HTERT RPE-1 (cell line): Measurements from ENCODE around the gene UBL4B.
"Not testable (repeated sequence)": the region's sequence is repeated elsewhere in the genome, so short reads cannot be mapped to it uniquely, and the experiment has no call there.

Experiments
- in situ Hi-C: fragments of 300-500 bp; cut with MboI; formaldehyde crosslinking; loops from 4 replicates; pipeline ENCODE4 v1.14.3; 2020; ENCODE audit warnings: low sequenced_read_pairs

UBL4B gene, protein sequence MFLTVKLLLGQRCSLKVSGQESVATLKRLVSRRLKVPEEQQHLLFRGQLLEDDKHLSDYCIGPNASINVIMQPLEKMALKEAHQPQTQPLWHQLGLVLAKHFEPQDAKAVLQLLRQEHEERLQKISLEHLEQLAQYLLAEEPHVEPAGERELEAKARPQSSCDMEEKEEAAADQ

DNA sequence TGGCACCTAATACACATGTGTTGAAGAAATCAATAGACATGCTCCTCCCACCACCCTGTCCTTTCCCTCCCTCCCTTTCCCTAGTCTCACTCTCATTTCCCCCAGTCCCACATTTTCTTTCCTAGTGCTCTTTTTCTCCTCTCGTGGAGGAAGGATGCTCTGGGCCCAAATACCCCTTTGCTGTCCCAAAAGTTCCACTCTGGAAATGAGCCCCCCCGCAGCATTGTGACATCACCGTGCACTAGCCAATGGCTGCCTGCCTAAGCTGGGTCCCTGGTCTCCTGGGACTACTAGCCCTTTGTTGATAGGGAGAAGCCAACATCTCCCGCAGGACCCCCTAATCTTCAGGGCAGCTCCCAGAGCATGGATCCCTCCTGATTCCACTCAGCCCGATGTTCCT lies at the start of gene UBL4B:
Gene UBL4B (plus strand): TSS at position 301 of the 400 bp plus-strand sequence. CDS start 92 bp downstream, at position 393.
- in situ Hi-C loops = no loop called here

DNA sequence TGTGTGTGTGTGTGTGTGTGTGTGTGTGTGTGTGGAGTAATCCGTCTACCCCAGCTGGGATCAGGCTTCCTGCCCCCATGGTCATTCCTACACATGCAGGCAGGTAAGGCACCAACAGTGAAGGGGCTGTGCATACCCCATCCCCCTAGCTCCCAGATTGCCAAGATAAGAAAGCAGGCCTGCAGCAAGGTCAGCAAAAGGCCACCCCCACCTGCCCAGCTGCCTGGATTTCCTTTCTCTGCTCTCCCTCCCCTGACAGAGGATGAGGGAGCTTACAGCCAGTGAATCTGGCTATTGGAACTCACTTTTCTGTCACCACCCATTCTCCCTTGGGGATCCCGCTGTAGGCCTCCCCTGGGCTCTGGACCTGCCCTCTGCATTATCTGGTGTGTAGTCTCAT lies 49.6 kb upstream of the UBL4B start:
- in situ Hi-C loops = no loop called here

DNA sequence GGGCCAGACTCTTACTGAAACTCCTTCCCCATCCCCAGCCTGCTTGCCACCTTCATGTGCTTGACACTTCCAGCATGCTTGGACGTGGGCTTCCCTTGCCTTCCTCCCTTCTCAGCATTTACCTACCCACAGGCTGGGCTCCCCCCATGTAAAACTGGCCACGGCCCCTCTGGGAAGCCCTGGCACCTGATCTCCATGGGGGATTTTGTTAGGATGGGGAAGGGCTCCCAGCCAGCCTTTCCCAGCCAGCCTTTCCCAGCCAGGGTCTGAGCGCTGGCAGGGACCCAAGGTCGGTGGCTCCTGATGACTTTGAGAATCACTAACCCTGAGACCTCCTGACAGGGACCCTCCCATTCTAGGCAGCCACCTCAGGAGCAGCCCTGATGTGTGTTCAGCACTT lies 48.5 kb upstream of the UBL4B start:
- in situ Hi-C loops = no loop called here

DNA sequence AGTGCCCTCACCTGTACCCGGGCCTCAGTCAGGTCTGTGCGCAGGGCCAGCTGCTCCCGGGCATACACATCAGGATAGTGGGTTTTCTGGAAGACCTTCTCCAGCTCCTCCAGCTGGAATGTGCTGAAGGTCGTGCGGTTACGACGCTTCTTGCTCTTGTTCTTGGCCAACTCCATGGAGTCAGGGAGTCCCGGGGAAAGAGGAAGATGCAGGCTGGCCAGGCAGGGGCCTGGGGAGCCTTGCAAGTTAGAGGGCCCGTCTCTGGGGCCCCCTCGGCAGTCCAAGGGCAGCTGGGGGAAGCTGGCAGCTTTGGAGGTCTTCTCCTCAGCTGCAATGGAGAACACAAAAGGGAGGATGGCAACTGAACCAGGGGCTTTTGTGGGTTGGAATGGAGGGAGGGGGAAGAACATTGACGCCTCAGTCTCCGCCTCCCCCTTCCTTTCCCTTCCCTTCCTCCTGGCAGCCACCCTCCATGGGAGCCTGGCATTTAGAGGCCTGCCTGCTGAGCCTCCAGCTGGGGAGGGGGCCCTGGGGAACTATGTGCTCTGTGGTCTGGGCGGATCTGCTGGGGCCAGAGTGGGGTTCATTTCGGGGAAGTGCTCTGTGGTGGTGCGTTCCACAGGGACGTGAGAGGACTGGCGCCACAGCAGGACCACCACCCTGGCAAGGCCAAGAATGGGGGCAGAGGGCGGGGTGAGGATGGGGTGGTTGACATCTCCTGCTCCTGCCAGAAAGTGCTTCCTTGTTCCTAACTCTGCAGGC lies 47.5 kb upstream of the UBL4B start:
- in situ Hi-C loops = no loop called here

DNA sequence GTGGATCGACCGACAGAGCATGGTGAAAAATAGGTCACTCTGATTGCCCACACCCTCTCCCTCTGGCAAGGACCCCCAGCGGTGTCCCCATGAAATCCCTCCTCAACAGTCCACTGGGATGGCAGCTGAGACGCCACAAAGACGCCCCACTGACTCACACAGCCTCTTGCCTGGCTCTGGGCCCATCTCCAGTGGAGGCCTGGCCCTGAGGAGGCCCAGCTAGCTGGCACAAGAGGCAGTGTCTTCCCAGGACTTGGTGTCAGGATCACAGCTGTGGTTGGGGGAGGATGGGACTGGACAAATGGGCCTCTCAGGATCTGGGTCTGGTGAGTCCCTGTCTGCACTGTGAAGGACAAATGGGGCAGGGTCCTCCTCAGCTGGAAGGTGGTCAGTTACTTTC lies 46.4 kb upstream of the UBL4B start:
- in situ Hi-C loops = no loop called here

DNA sequence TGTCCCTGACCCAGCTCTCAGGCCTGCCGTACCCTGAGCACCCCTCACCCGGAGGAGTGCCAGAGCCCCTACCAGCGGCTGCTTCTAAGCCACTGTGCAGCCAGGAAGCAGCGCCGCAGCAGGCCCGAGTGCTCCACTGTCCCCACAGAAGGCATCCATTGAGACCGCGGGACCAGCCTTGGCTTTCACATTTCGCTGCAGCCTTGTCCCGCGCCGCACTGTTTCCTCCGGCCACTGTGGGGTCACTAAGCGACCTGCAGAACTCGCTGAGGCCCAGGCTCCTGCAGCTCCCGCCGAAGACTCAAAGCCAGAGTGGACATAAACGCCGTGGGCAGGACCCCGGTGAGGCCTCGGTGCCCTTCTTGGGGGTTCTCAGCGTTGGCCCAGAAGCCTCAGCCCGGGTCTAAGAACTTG lies 44.8 kb upstream of the UBL4B start:
- in situ Hi-C loops = no loop called here

DNA sequence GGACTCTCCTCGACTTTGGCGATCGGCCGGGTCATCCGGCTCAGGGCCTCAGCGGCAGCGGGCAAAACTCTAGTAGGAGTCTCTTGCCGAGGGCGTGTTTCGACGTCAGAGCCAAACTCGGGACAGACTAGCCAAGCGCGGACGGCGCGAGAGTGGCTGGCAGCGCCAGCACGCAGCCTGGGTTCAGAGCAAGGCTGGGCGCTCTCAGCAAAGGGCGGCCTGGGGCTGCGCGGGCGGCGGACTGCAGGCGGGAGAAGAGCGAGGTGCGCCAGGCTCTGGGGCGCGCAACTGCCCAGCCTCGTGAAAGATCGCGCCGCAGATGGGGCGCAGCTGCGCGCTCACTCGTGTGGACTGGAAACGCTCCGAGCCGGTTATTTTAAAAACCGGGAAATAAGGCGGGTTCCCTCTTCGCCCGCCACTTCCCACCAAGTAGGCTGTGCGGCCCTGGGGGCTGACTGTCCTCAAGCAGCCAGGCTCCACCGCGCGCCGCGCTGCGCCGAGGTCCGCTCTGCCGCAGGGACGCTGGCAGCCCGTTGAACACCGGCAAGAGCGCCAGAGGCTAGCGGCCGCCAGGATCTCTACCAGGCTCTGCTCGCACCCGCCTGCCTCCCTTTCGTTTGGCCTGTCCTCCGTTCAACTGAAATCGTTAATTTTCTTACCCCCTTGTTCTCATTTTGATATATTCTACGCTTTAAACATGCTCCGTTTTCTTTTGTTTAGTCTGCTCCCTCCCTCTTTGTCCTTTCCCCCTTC lies 44.2 kb upstream of the UBL4B start:
- in situ Hi-C loops = no loop called here

DNA sequence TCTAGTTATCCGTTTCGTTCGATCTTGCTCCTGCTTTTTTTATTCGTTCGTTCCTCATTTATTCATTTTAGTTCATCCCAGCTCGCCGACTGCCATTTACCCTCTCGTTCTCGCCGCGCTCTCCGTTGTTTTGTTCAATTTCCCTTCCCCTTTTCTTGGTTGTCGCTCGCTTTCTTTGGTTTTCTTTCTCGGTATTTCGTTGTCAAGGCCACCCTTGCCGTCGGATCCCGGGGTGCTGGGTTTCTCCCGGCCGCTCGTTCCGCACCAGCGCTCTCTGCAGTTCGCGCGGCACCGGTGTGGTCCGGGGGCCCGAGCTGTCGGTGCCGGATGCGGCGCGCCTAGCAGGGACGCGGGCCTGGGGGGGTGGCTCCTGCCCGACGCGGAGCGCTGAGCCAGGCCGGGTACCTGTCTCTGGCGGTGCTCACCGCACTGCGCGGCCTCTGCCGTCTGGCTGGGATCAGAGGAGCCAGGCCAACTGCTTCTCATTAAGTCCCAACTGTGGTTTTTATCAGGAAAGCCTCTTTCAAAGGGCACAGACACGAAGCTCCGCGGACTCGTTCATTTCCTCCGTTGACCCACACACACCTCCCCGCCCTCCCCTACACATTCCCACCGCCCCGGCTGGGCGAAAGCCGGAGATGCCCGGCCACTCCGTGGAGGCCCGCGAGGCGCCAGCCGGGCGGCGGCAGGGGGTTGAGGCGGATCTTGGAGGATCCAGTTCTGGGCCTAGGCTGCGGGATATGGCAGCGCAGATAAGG lies 43.4 kb upstream of the UBL4B start:
- in situ Hi-C loops = no loop called here

DNA sequence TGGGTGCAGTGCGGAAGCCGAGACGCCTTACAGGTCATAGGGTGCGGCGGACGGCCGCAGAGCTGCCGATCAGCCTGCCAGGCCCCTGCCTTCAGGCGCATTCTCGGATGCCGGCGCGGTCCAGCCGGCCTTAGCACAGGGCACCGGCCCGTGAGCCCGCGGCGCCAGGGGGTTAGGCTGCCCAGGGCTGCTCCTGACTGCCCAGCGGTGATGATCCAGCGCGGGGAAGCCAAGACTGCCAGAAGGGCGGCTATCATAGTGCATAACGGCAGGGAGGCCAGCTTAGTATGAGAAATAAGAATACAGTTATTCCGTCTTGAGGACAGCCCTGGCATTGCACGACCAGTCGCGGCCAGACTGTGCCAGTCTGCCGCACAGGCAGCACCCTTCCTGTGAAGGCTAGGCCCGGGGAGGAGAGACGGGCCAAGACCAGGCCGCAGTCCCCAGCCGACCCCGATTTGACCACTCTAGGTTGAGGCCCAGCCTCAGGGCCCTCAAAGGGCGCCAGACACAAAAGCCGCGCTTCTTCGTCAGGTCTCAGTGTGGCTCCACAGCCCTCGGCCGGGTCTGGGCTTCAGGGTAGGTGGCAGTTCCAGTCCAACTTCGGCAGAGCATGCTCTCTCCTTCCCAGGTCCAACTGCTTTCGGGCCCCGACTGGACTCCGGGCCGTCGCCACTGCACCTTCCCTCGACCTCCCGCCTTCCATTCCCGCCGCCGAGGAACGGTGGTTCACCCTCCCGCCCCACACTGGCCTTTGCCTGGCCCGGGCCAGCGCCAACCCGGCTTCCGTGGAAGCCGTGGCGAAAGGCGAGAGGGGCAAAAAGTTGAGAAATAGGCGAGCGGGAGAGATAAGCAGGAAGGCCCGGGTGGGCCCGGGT lies 42.6 kb upstream of the UBL4B start:
- in situ Hi-C loops = no loop called here

DNA sequence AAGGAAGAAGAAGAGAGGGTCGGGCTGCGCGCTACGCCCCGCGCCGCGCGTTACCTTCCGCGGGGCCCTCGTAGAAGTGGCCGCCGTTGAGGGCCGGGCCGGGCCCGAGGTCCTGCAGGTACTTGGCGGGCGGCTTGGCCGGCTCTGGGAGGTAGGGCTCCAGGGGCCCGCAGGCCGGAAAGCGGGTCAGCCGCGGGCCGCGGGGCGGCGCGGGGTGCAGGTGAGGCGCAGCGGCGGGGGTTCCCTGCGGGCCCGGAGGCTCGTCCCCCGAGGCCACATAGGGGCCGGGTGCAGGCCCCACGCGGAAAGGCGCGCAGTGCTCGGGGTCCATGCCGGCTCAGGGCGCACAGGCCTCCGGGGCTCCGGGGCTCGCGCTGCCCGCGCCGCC lies 42.0 kb upstream of the UBL4B start:
- in situ Hi-C loops = no loop called here

DNA sequence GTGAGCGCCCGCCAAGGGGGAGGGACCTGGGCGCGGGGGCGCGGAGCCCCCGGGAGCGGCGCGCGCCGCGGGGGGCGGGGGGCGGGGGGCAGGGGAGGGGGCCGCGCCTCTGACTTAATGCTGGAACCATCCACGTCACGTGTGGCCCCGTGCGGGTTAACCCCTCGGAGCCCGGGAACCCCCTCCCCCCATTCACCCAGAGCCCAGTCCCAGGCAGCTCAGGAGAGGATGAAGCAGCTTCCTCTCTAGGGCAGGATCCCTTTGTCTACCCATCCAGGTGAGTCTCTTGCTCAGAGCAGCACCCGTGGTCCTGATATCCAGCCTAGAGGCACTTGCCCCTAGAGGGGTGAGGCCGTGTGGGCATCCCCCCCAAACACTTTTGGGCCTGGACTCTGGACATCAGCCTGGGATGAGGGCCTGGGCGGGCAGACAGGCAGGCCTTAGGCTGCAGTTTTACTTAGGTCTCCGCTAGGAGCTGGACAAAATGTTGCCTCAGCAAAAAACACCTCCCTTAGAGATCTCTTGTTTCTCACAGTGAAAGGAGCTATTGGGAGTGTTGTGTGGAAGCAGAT lies 41.5 kb upstream of the UBL4B start, which contains the start of gene ALX3:
Gene ALX3 (minus strand): TSS at position 2 of the 572 bp plus-strand sequence. CDS start 60 bp downstream, outside the sequence.
- in situ Hi-C loops = no loop called here

DNA sequence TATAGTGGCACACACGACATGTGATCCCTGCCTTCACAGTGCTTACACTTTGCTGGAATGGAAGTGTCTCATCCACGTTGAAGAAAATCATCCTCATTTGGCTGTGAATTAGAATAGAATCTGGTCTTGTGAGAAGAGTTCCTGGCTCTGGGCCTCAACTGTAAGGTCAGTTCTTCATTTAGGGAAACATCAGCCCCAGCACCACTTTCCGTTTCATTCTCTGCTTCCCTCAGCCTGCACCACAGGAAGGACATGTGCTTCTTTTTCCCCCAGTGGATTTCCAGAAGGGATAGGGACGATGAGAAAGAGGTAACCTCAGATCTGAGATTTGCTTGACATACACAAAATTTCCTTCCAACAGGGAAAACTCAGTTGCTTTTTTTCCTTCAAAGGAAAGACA lies 38.1 kb upstream of the UBL4B start:
- in situ Hi-C loops = no loop called here

DNA sequence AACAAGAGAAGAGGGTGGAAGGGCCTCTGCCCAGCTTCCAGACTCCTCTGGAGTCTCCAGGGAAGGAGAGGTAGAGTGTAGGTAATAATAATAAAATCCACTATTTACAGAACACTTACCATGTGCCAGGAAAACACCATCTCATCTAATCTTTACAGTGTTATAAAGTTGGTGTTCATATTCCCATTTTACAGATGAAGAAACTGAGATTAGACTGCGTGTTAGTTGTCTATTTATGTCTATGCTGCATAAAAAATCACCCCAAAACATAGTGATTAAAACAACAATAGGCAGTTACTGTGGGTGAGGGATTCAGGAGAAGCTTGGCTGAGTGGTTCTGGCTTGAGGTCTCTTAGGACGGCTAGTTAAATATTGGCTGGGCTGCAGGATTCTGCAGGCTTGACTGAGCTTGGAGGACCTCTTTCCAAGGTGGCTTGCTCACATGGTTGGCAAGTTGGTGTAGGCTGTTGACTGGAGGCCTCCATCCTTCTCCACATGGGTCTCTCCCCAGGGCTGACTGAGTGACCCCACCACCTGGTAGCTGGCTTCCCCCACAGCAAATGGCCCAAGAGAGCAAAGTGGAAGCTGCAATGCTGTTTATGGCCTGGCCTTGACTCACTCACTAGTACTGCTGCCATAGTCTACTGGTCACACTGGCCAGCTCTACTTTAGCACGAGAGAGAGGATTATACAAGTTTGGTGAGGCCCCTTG lies 35.3 kb upstream of the UBL4B start:
- in situ Hi-C loops = no loop called here

DNA sequence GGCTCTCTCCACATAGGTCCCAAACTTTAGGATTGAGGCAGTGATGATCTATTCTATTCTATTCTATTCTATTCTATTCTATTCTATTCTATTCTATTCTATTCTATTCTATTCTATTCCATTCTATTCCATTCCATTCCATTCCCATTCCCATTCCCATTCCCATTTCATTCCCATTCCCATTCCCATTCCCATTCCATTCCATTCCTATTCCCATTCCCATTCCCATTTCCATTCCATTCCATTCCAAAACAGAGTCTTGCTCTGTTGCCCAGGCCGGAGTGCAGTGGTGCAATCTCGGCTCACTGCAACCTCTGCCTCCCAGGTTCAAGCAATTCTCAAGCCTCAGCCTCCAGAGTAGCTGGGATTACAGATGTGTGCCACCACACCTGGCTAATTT lies 32.2 kb upstream of the UBL4B start:
- in situ Hi-C loops = not testable (repeated sequence)

DNA sequence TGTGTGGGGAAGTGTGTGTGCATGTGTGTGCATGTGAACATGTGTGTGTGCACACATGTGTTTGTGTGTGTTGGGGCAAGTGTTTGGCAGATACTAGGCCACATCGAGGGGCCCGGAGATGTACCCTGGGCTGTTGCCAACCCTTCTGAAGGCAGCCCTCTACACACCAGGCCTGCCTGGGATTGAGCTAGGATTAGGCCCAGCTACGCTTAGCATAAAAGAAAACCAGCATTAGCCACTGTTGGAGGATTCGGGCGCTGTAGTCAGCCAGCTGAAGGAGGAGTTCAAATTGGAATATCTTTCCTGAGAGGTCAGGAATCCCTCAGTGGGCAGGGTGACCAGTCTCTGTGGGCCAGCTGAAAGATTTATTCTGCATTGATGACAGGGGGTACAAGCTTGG lies 31.2 kb upstream of the UBL4B start:
- in situ Hi-C loops = no loop called here

DNA sequence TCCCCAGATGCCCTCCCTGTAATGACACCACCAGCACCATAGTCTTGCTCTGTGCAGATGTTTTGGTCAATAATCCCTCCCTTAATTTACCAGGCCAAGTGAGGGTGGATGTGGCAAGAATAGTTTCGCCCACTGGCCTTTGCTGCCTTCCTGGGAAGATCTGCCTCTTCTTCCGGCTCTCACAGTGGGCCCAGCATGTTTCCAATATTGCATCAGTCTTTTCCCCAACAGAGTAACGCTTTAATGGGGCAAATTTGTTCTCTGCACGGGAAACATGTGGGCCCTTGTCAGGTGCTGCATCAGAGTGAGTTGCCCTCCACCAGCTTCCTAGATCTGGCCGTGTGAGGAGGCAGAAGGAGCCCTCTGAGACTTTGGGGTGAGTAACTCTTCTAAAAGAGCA lies 29.8 kb upstream of the UBL4B start:
- in situ Hi-C loops = no loop called here

DNA sequence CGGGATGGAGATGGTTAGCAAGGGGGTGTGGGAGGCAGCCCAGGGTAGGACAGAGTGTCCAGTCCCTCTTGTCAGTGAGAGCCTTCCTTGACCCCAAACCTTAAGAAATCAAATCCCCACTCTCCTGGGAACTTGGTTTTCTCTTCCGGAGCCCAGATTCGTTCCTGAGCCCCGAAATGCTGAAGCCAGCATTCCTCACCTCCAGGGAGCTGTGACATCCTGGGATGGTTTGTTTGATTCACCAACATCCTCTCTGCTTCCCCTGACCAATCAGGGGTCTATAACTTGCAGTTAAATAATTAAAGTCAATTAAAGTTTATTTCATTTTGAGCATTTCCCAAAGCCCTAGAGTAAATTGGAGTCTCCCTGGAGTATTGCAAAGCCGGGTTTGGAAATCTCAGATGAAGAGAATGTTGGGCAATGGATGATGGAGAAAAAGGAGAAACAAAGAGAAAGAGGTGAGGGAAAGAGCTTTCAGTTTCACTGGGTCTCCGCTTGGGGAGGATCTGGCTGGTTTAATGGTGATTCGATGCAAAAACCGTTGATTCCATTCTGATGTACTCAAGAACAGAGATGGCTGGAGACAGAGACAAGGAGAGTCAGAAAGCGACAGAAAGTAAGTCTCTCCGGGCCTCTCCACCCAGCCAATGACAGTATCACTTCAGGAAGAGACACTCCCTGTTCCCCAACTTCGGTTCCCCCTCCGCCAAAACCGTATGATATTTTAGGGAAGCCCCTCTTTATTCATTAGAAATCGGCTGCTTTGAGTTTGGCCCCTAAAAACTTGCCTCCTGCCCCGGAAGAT lies 29.0 kb upstream of the UBL4B start:
- in situ Hi-C loops = no loop called here

DNA sequence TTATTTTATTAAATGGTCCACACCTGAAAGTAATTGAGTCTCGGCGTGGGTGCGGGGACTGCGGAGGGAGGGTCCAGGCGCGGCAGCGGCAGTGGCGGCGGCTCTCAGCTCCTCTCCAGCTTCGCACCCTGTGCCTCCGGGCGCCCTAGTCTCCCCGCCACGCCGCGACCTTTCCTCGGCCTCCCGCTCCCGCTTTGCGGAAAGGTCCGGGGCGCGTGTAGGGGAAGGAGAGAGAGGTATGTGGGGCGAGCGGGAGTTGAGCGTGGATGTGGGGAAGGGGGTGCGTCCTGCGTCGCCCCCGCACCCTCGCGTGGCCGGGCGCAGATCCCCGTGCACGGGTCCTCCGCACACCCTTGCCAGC lies 28.4 kb upstream of the UBL4B start:
- in situ Hi-C loops = no loop called here
